GM23338 (cell line): Measurements from ENCODE around the gene PKD1L1.

Source experiments
- CREB1 ChIP-seq: fragments of 250-450 bp; sonication (Bioruptor Pico); IDR thresholded peaks from 2 replicates; pipeline ENCODE4 v1.5.0; 2020; ENCODE audit warnings: low read depth, mild to moderate bottlenecking, moderate library complexity
- EZH2 ChIP-seq: fragments of 200-600 bp; sonication (generic); IDR thresholded peaks from one replicate; pipeline ENCODE4 v1.8.0; 2017; ENCODE audit warnings: antibody characterized with exemption, mild to moderate bottlenecking, low read depth; ENCODE audit not compliant: unreplicated experiment
- EZH2phosphoT487 ChIP-seq: fragments of 200-600 bp; sonication (generic); IDR thresholded peaks from one replicate; pipeline ENCODE4 v1.8.1; 2018; ENCODE audit warnings: antibody characterized with exemption; ENCODE audit not compliant: unreplicated experiment
- JUNB ChIP-seq: IDR thresholded peaks from one replicate; pipeline ENCODE4 v1.6.1; 2016; ENCODE audit warnings: antibody characterized with exemption; ENCODE audit not compliant: unreplicated experiment
- STAT1 ChIP-seq: IDR thresholded peaks from one replicate; pipeline ENCODE4 v1.6.1; 2016; ENCODE audit warnings: antibody characterized with exemption; ENCODE audit not compliant: unreplicated experiment
- TF ChIP-seq, protein P1 (sequence below), 2 experiments: fragments of 200-600 bp in 1 of 2; sonication (generic) in 1 of 2; conservative IDR thresholded peaks; 2 replicates each; pipeline versions ENCODE4 v1.5.1 to v1.6.1; 2016 to 2017; ENCODE audit warnings: antibody characterized with exemption in 2 of 2, low read depth in 2 of 2, mild to moderate bottlenecking in 2 of 2, moderate library complexity in 1 of 2
- TF ChIP-seq, protein P2 (sequence below): IDR thresholded peaks from 2 replicates; pipeline ENCODE4 v1.6.1; 2016; ENCODE audit warnings: antibody characterized with exemption

DNA sequence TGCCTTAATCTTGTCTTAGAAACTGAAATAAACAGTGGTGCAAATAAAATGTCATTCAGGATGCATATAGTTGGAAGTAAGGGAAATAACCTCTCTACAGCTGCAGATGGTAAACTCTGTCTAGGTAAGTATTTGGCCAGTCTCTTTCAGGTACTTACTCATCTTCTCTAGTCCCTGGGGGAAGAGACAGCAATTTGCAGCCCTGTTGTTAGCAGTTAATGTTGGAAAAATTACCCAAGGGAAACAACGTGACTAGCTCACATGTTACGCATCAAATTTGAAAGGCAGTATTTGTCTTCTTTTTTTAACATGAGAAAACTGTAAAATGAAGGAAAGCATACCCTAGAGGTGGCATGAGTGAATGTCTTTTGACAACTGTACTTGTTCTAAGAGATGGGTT is 34.3 kb upstream of the PKD1L1 start:
- TF ChIP-seq EZH2phosphoT487 (no peak), JUNB (no peak), EZH2 (no peak), STAT1 (no peak), CREB1 (CRISPR knock-in tag) (no peak)
- TF ChIP-seq, protein P1, sequence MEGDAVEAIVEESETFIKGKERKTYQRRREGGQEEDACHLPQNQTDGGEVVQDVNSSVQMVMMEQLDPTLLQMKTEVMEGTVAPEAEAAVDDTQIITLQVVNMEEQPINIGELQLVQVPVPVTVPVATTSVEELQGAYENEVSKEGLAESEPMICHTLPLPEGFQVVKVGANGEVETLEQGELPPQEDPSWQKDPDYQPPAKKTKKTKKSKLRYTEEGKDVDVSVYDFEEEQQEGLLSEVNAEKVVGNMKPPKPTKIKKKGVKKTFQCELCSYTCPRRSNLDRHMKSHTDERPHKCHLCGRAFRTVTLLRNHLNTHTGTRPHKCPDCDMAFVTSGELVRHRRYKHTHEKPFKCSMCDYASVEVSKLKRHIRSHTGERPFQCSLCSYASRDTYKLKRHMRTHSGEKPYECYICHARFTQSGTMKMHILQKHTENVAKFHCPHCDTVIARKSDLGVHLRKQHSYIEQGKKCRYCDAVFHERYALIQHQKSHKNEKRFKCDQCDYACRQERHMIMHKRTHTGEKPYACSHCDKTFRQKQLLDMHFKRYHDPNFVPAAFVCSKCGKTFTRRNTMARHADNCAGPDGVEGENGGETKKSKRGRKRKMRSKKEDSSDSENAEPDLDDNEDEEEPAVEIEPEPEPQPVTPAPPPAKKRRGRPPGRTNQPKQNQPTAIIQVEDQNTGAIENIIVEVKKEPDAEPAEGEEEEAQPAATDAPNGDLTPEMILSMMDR (conservative IDR thresholded peaks at IDR 0.05; ENCODE audit: low read depth in 2 of 2): no peak
- TF ChIP-seq, protein P2, sequence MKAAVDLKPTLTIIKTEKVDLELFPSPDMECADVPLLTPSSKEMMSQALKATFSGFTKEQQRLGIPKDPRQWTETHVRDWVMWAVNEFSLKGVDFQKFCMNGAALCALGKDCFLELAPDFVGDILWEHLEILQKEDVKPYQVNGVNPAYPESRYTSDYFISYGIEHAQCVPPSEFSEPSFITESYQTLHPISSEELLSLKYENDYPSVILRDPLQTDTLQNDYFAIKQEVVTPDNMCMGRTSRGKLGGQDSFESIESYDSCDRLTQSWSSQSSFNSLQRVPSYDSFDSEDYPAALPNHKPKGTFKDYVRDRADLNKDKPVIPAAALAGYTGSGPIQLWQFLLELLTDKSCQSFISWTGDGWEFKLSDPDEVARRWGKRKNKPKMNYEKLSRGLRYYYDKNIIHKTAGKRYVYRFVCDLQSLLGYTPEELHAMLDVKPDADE: no peak
